H1 (cell line): ENCODE results near the gene MXD3. TPM values are rescaled to one million over a fixed set of nuclear protein-coding genes. Genes with fewer than 3 reads are reported as not detected.

Source experiments
- CTCF ChIA-PET: fragments of 300-600 bp; sonication (Branson Sonifier 250); formaldehyde crosslinking; loops from one replicate; lab custom pipeline; 2021; ENCODE audit not compliant: partially characterized antibody; lab: Charles Lee
- POLR2A ChIA-PET: fragments of 300-600 bp; sonication (Branson Sonifier 250); formaldehyde crosslinking; loops from one replicate; lab custom pipeline; 2021; ENCODE audit warnings: inconsistent platforms; ENCODE audit not compliant: partially characterized antibody; lab: Charles Lee
- DNase-seq, 2 experiments: peaks; one replicate each; pipeline versions ENCODE4 v3.0.0 to v3.0.0-alpha.2; 2010 to 2022; ENCODE audit warnings: low spot score in 2 of 2, low read depth in 1 of 2, mixed read lengths in 1 of 2
- FAIRE-seq: peaks from 2 replicates; lab custom pipeline; 2011; peaks lifted over from hg19 to GRCh38; lab: Jason Lieb, UNC
- H2AFZ ChIP-seq: 2 replicates; pipeline ENCODE4 v1.8.1; 2012; ENCODE audit warnings: low read length, inconsistent platforms
- H2AK5ac ChIP-seq: 2 replicates; pipeline ENCODE4 v1.6.1; 2013; ENCODE audit warnings: low read depth, low read length
- H2BK120ac ChIP-seq: replicated peaks from 2 replicates; pipeline ENCODE3; 2013; ENCODE audit warnings: low read depth, low read length, inconsistent platforms
- H2BK12ac ChIP-seq: 2 replicates; pipeline ENCODE4 v1.6.1; 2013; ENCODE audit warnings: low read depth, low read length
- H2BK15ac ChIP-seq: 2 replicates; pipeline ENCODE4 v1.6.1; 2013; ENCODE audit warnings: low read length
- H2BK20ac ChIP-seq: 2 replicates; pipeline ENCODE4 v1.6.1; 2013; ENCODE audit warnings: low read length
- H2BK5ac ChIP-seq: 2 replicates; pipeline ENCODE4 v1.6.1; 2013; ENCODE audit warnings: low read depth, low read length
- H3K14ac ChIP-seq: 2 replicates; pipeline ENCODE4 v1.6.1; 2013; ENCODE audit warnings: inconsistent platforms; ENCODE audit not compliant: insufficient read length
- H3K18ac ChIP-seq: 2 replicates; pipeline ENCODE4 v1.6.1; 2013; ENCODE audit warnings: low read length; ENCODE audit errors: extremely low read depth
- H3K23ac ChIP-seq: 2 replicates; pipeline ENCODE4 v1.6.1; 2013; ENCODE audit warnings: inconsistent platforms; ENCODE audit not compliant: insufficient read length
- H3K23me2 ChIP-seq: 2 replicates; pipeline ENCODE4 v1.6.1; 2013; ENCODE audit warnings: low read depth, low read length
- H3K27ac ChIP-seq: 2 replicates; pipeline ENCODE4 v1.6.1; 2011; ENCODE audit warnings: low read depth, low read length, inconsistent platforms
- H3K27me3 ChIP-seq, 4 experiments: replicated peaks in 1 of 4; 1 replicate in 1 of 4; 2 replicates in 3 of 4; pipeline versions ENCODE4 v1.6.1 to v1.8.1; 2011 to 2013; ENCODE audit warnings: low read length in 3 of 4, mild to moderate bottlenecking in 3 of 4, inconsistent platforms in 2 of 4, mixed read lengths in 2 of 4, moderate library complexity in 1 of 4; ENCODE audit not compliant: control insufficient read depth in 3 of 4, insufficient read depth in 3 of 4; ENCODE audit errors: extremely low read depth in 1 of 4
- H3K36me3 ChIP-seq, 4 experiments: 2 replicates each; pipeline versions ENCODE4 v1.6.1 to v1.8.1; 2011 to 2013; ENCODE audit warnings: mild to moderate bottlenecking in 4 of 4, low read length in 3 of 4, moderate library complexity in 2 of 4, control low read depth in 1 of 4, inconsistent platforms in 1 of 4; ENCODE audit not compliant: insufficient read depth in 4 of 4, control insufficient read depth in 2 of 4
- H3K4ac ChIP-seq: replicated peaks from 2 replicates; pipeline ENCODE3; 2013; ENCODE audit warnings: low read length, low read depth, mixed read lengths, inconsistent platforms; ENCODE audit not compliant: insufficient read length
- H3K4me1 ChIP-seq, 4 experiments: replicated peaks in 1 of 4; 1 replicate in 1 of 4; 2 replicates in 3 of 4; pipeline versions ENCODE4 v1.6.1 to v1.8.1; 2011 to 2013; ENCODE audit warnings: low read length in 3 of 4, inconsistent platforms in 2 of 4, mixed read lengths in 1 of 4; ENCODE audit not compliant: insufficient read depth in 4 of 4, control insufficient read depth in 3 of 4
- H3K4me2 ChIP-seq, 2 experiments: 2 replicates each; pipeline versions ENCODE4 v1.6.1 to v1.8.1; 2011 to 2013; ENCODE audit warnings: low read depth in 2 of 2, low read length in 2 of 2, control low read depth in 1 of 2, inconsistent platforms in 1 of 2, mild to moderate bottlenecking in 1 of 2; ENCODE audit not compliant: insufficient read depth in 1 of 2
- H3K4me3 ChIP-seq, 4 experiments: fragments of 200-600, 300-600 bp in 1 of 4; sonication (generic), shearing (Covaris generic), sonication (Bioruptor Twin) in 1 of 4; 2 replicates each; pipeline versions ENCODE4 v1.5.1 to v1.8.1; 2011 to 2016; ENCODE audit warnings: low read length in 4 of 4, low read depth in 3 of 4, control low read depth in 2 of 4, inconsistent platforms in 2 of 4, mild to moderate bottlenecking in 2 of 4, mixed read lengths in 1 of 4, moderate library complexity in 1 of 4; ENCODE audit not compliant: insufficient read depth in 2 of 4; ENCODE audit errors: extremely low read depth in 1 of 4
- H3K56ac ChIP-seq: replicated peaks from 2 replicates; pipeline ENCODE3; 2013; ENCODE audit warnings: low read depth, mild to moderate bottlenecking, mixed read lengths, low read length, inconsistent platforms; ENCODE audit not compliant: insufficient read length
- H3K79me1 ChIP-seq: 2 replicates; pipeline ENCODE4 v1.6.1; 2013; ENCODE audit warnings: low read depth, low read length, control low read depth
- H3K79me2 ChIP-seq, 2 experiments: 2 replicates each; pipeline versions ENCODE4 v1.6.1 to v1.8.1; 2012 to 2013; ENCODE audit warnings: low read length in 2 of 2, mild to moderate bottlenecking in 2 of 2, inconsistent platforms in 1 of 2; ENCODE audit not compliant: insufficient read depth in 2 of 2, control insufficient read depth in 1 of 2
- H3K9ac ChIP-seq, 4 experiments: replicated peaks in 1 of 4; 1 replicate in 1 of 4; 2 replicates in 3 of 4; pipeline versions ENCODE4 v1.6.1 to v1.8.1; 2011 to 2013; ENCODE audit warnings: low read depth in 3 of 4, low read length in 3 of 4, control low read depth in 2 of 4, mild to moderate bottlenecking in 2 of 4, moderate library complexity in 2 of 4, inconsistent platforms in 1 of 4; ENCODE audit errors: extremely low read depth in 1 of 4
- H3K9me3 ChIP-seq, 2 experiments: 2 replicates each; pipeline versions ENCODE4 v1.6.1 to v1.8.1; 2012 to 2013; ENCODE audit warnings: mild to moderate bottlenecking in 2 of 2, moderate library complexity in 2 of 2, control low read depth in 1 of 2, inconsistent platforms in 1 of 2, low read depth in 1 of 2, low read length in 1 of 2, mixed read lengths in 1 of 2; ENCODE audit not compliant: insufficient read depth in 2 of 2
- H4K20me1 ChIP-seq, 2 experiments: replicated peaks in 1 of 2; 2 replicates each; pipeline versions ENCODE3 to v1.8.1; 2011 to 2013; ENCODE audit warnings: inconsistent platforms in 2 of 2, low read length in 2 of 2, mild to moderate bottlenecking in 1 of 2; ENCODE audit not compliant: insufficient read depth in 2 of 2, control insufficient read depth in 1 of 2
- H4K5ac ChIP-seq: 2 replicates; pipeline ENCODE4 v1.6.1; 2013; ENCODE audit warnings: low read length, low read depth, mixed read lengths, inconsistent platforms; ENCODE audit not compliant: insufficient read length
- H4K8ac ChIP-seq: 2 replicates; pipeline ENCODE4 v1.8.0; 2013; ENCODE audit warnings: mild to moderate bottlenecking, moderate library complexity, low read length, inconsistent platforms; ENCODE audit not compliant: insufficient read depth; ENCODE audit errors: extremely low read depth
- H4K91ac ChIP-seq: replicated peaks from 2 replicates; pipeline ENCODE3; 2013; ENCODE audit warnings: low read length, mixed read lengths, inconsistent platforms; ENCODE audit not compliant: insufficient read length
- BCL11A ChIP-seq, 2 experiments: IDR thresholded peaks; one replicate each; pipeline ENCODE4 v1.6.1; 2011; ENCODE audit warnings: low read depth in 2 of 2, low read length in 2 of 2, mild to moderate bottlenecking in 2 of 2
- CBX8 ChIP-seq: fragments of 300-800, 300-1000 bp; sonication (generic); IDR thresholded peaks from 2 replicates; pipeline ENCODE4 v1.7.1; 2016; ENCODE audit warnings: low read depth, low read length, borderline replicate concordance
- CEBPB ChIP-seq: IDR thresholded peaks from 2 replicates; pipeline ENCODE4 v1.6.1; 2012; ENCODE audit warnings: low read depth, low read length
- CTBP2 ChIP-seq: IDR thresholded peaks from 2 replicates; pipeline ENCODE4 v1.7.0; 2011; ENCODE audit warnings: borderline replicate concordance, mild to moderate bottlenecking, moderate library complexity, mixed read lengths, low read length; ENCODE audit not compliant: insufficient read depth, insufficient read length
- EZH2 ChIP-seq: fragments of 200-600 bp; sonication (generic); IDR thresholded peaks from 2 replicates; pipeline ENCODE4 v1.7.1; 2012; ENCODE audit warnings: low read depth, mild to moderate bottlenecking, moderate library complexity, low read length, inconsistent platforms; ENCODE audit not compliant: severe bottlenecking
- GABPA ChIP-seq: IDR thresholded peaks from 2 replicates; pipeline ENCODE4 v1.6.1; 2011; ENCODE audit warnings: mild to moderate bottlenecking, low read length, moderate library complexity, borderline replicate concordance; ENCODE audit not compliant: insufficient read depth
- JUND ChIP-seq: IDR thresholded peaks from 2 replicates; pipeline ENCODE4 v1.6.1; 2011; ENCODE audit warnings: mild to moderate bottlenecking, improper control_type of control experiment, low read length
- KDM4A ChIP-seq: IDR thresholded peaks from one replicate; pipeline ENCODE4 v1.7.1; 2012; ENCODE audit warnings: low read depth, mild to moderate bottlenecking, moderate library complexity, low read length, inconsistent platforms; ENCODE audit not compliant: severe bottlenecking
- KDM5A ChIP-seq: fragments of 200-600 bp; IDR thresholded peaks from 2 replicates; pipeline ENCODE4 v1.7.1; 2012; ENCODE audit warnings: mild to moderate bottlenecking, low read length, inconsistent platforms, mixed read lengths
- POLR2A ChIP-seq, 2 experiments: IDR thresholded peaks; 1 replicate in 1 of 2; 2 replicates in 1 of 2; pipeline ENCODE4 v1.6.1; 2011; ENCODE audit warnings: low read depth in 2 of 2, low read length in 2 of 2, mild to moderate bottlenecking in 2 of 2; ENCODE audit errors: control extremely low read depth in 1 of 2
- RFX5 ChIP-seq: IDR thresholded peaks from 2 replicates; pipeline ENCODE4 v1.6.1; 2011; ENCODE audit warnings: low read depth, low read length, improper control_type of control experiment, borderline replicate concordance
- SAP30 ChIP-seq: fragments of 300-600 bp; sonication (generic); IDR thresholded peaks from 2 replicates; pipeline ENCODE4 v1.7.1; 2012; ENCODE audit warnings: low read length, moderate library complexity, mild to moderate bottlenecking, inconsistent platforms; ENCODE audit not compliant: insufficient read depth, insufficient replicate concordance
- SIRT6 ChIP-seq: IDR thresholded peaks from one replicate; pipeline ENCODE4 v1.7.1; 2012; ENCODE audit warnings: low read length, inconsistent platforms
- SP4 ChIP-seq: IDR thresholded peaks from 2 replicates; pipeline ENCODE4 v1.6.1; 2012; ENCODE audit warnings: low read length, inconsistent platforms
- TAF7 ChIP-seq: optimal IDR thresholded peaks from 2 replicates; pipeline ENCODE3; 2011; ENCODE audit warnings: low read depth, mild to moderate bottlenecking, inconsistent platforms, low read length, moderate library complexity, borderline replicate concordance
- WGBS, 2 experiments: shearing (Covaris generic) in 1 of 2; methylation state at CpG; one replicate each; pipeline versions ENCODE4 v1.1.6 to v1.1.7; 2013 to 2015; ENCODE audit warnings: low lambda C conversion rate in 2 of 2, mixed read lengths in 2 of 2, inconsistent platforms in 1 of 2, low coverage in 1 of 2, missing lambda C conversion rate in 1 of 2; ENCODE audit not compliant: insufficient replicate concordance in 2 of 2, insufficient coverage in 1 of 2, insufficient read length in 1 of 2; ENCODE audit errors: extremely low coverage in 1 of 2, missing lambda C conversion rate in 1 of 2; 5-methylcytosine and 5-hydroxymethylcytosine counted together
- polyA plus RNA-seq, 7 experiments: library from polyadenylated mRNA; depleted of rRNA in 3 of 7; stranded (reverse) in 5 of 7; unstranded in 2 of 7; fragments of >200 nt in 5 of 7; fragments of 200-250 nt in 2 of 7; gene quantifications; 1 replicate in 5 of 7; 2 replicates in 1 of 7; 4 replicates in 1 of 7; pipeline versions ENCODE4 v1.2.1 to v1.2.3, GENCODE V29; 2011 to 2013; ENCODE audit warnings: missing spikeins in 2 of 7, mixed read lengths in 2 of 7
- total RNA-seq: library from RNA; stranded (reverse); fragmentation: NEBNext Ultra II Directional; extraction: Animal tissue kit (Norgen Biotek cat#: 25700); gene quantifications from 2 replicates; pipeline ENCODE4 v1.2.1, GENCODE V29; 2021

Gene MXD3
- total and polyA plus RNA-seq, 2 of the 8 experiments (the other 6 are each of a cell fraction or from before 2014, with no cell fraction given): 6.5 to 7.7 TPM

GRCh38 chr5:177329883-177330282 is 18.2 kb upstream of the MXD3 start:
- Histone ChIP-seq H3K4me3 (no peak overlapping the region), H3K4ac (no peak overlapping the region), H2BK12ac (no peak overlapping the region), H3K79me1 (no peaks in the 10 kb centered on the region), H3K79me2 (no peaks in the 10 kb centered on the region), H3K4me2 (no peak overlapping the region), H2AFZ (no peak overlapping the region), H3K36me3 (peaks cover 9 to 25% (median 18%) of the 10 kb centered on the region in 4 experiments), H4K20me1 (peaks cover 0 to 6% of the 10 kb centered on the region in 2 experiments), H3K14ac (no peak overlapping the region), H2BK20ac (no peak overlapping the region), H3K9me3 (no peaks in the 10 kb centered on the region), H3K18ac (no peak overlapping the region), H4K8ac (no peak overlapping the region), H2AK5ac (no peak overlapping the region), H3K23me2 (no peaks in the 10 kb centered on the region), H3K4me1 (peaks cover 0 to 7% (median 2%) of the 10 kb centered on the region in 4 experiments; a peak in 5 of 7 replicates), H2BK15ac (no peak overlapping the region), H3K27me3 (no peaks in the 10 kb centered on the region), H4K5ac (no peak overlapping the region), H2BK120ac (no peak overlapping the region), H4K91ac (no peak overlapping the region), H3K27ac (no peak overlapping the region), H2BK5ac (no peak overlapping the region), H3K56ac (no peak overlapping the region), H3K9ac (no peak overlapping the region), H3K23ac (no peak overlapping the region)
- 96% methylated on average over 6 of the region's 6 CpGs; no CpG with 5 or more reads in 1 of the 2 experiments for WGBS, 2 experiments
- no peak for DNase-seq
- no peak for FAIRE-seq
- CTCF ChIA-PET: interaction anchor here (0.8 to 10.3 kb wide), 3 partner anchors 13 to 60 kb away, joined by 3 to 100 read pairs (median 7); no protein-coding TSS in a partner anchor
- POLR2A ChIA-PET: interaction anchor here (1.2 to 2.5 kb wide), 2 partner anchors 17 to 22 kb away, joined by 3 to 7 read pairs; partner anchors contain the start of gene LMAN2
- no peak for TF ChIP-seq SP4
- TF ChIP-seq POLR2A (IDR thresholded peaks at IDR 0.05; ENCODE audit: control extremely low read depth in 1 of 2, low read depth in 2 of 2, low read length in 2 of 2): no peak
- no peak for TF ChIP-seq GABPA
- no peak for TF ChIP-seq CEBPB
- TF ChIP-seq KDM4A: no peak
- no peak for TF ChIP-seq JUND
- TF ChIP-seq KDM5A: no peak
- no peak for TF ChIP-seq CTBP2
- TF ChIP-seq SAP30: no peak
- no peak for TF ChIP-seq TAF7
- TF ChIP-seq SIRT6: no peak
- no peak for TF ChIP-seq BCL11A (IDR thresholded peaks at IDR 0.05; ENCODE audit: low read depth in 2 of 2, low read length in 2 of 2)
- no peak for TF ChIP-seq EZH2
- TF ChIP-seq RFX5: no peak
- TF ChIP-seq CBX8: no peak
